Subcutaneous abdominal adipose tissue (tissue), 5 donors: ENCODE data around the gene SIAH3.

ENCODE experiments used
- H3K27ac ChIP-seq: one replicate; pipeline ENCODE4 v1.7.0; 2013; ENCODE audit warnings: low read depth, mild to moderate bottlenecking, inconsistent platforms, low read length, moderate library complexity
- H3K27me3 ChIP-seq, 5 donors: one replicate each; pipeline ENCODE4 v1.7.0; 2013; ENCODE audit warnings: low read length in 5 of 5, inconsistent platforms in 1 of 5; ENCODE audit not compliant: control insufficient read depth in 5 of 5, insufficient read depth in 4 of 5
- H3K36me3 ChIP-seq, 5 donors: one replicate each; pipeline ENCODE4 v1.7.0; 2013; ENCODE audit warnings: low read length in 5 of 5; ENCODE audit not compliant: control insufficient read depth in 5 of 5, insufficient read depth in 5 of 5
- H3K4me1 ChIP-seq, 5 donors: one replicate each; pipeline ENCODE4 v1.7.0; 2013; ENCODE audit warnings: low read length in 5 of 5, mild to moderate bottlenecking in 3 of 5, moderate library complexity in 1 of 5; ENCODE audit not compliant: control insufficient read depth in 5 of 5, insufficient read depth in 5 of 5
- H3K4me3 ChIP-seq, 5 donors: one replicate each; pipeline ENCODE4 v1.7.0; 2013; ENCODE audit warnings: low read length in 5 of 5, low read depth in 1 of 5
- H3K9ac ChIP-seq, 5 donors: one replicate each; pipeline ENCODE4 v1.7.0; 2013; ENCODE audit warnings: low read length in 5 of 5, mild to moderate bottlenecking in 4 of 5, moderate library complexity in 3 of 5
- H3K9me3 ChIP-seq, 5 donors: one replicate each; pipeline ENCODE4 v1.7.0; 2013; ENCODE audit warnings: low read length in 5 of 5; ENCODE audit not compliant: control insufficient read depth in 5 of 5
- donor health status: healthy.
- donor health status: healthy.
- donor health status: healthy.
- donor health status: healthy.
- donor health status: healthy.

Gene SIAH3

GRCh38 chr13:45847554-45848224, 3.9 kb downstream of the SIAH3 start:
- H3K4me3 ChIP-seq, result peak overlapping the region in 2 of 5 donors; percentile 29 to 37
- H3K9me3 ChIP-seq, result no peaks in the 10 kb centered on the region
- H3K36me3 ChIP-seq, result no peaks in the 10 kb centered on the region
- no peak overlapping the region for H3K9ac ChIP-seq
- H3K27ac ChIP-seq, result no peak overlapping the region
- peaks cover 15 to 50% (median 43%) of the 10 kb centered on the region in 5 donors for H3K27me3 ChIP-seq
- peaks cover 2 to 31% (median 20%) of the 10 kb centered on the region in 5 donors for H3K4me1 ChIP-seq

DNA sequence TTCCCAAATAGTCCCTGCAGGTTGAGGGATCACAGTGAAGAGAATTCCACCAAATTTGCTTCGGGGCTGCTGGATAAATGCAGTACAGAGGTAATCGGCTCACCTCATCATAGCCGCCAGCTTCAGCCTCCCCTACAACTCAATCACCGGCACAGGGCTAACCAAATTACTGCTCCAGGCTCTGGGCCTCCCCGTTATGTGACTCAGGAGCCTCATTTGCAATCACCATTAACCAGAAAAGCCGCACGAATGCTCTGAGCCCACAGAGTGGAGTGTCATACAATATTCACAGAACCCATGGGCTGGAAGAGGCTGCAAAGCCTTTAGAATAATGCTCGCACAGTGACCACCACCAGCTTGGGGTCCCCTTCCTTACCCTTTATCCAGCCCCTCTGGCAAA, 4.9 kb downstream of the SIAH3 start:
- Histone ChIP-seq H3K4me3 (no peak overlapping the region), H3K27ac (no peak overlapping the region), H3K27me3 (peaks cover 15 to 43% (median 36%) of the 10 kb centered on the region in 5 donors), H3K36me3 (no peaks in the 10 kb centered on the region), H3K9ac (no peak overlapping the region), H3K9me3 (no peaks in the 10 kb centered on the region), H3K4me1 (peaks cover 2 to 31% (median 20%) of the 10 kb centered on the region in 5 donors)

- Histone ChIP-seq H3K9me3 (no peaks in the 10 kb centered on the region), H3K27ac (no peak overlapping the region), H3K4me1 (peaks cover 0 to 14% (median 5%) of the 10 kb centered on the region in 5 donors)
These were observed 13.3 kb downstream of the SIAH3 start for GRCh38 chr13:45838171-45838745.

DNA sequence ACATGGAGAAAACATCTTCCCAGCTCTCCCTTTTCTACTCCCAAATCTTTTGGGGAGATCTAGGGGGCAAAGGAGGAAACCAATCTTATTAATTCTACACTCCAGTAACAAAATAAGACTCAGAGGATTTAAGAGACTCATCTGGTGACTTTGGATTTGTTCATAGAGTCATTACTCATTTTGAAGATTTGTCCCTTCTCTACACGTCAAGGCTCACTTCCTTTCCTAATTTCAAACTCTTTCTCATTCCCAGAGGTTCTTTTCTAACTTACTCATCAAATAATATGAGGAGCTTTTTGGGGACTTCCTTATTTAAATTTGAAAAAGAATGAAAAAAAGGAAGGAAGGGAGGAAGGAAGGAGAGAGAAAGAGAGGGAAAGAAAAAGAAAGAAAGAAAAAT, 14.4 kb downstream of the SIAH3 start:
- Histone ChIP-seq H3K27me3 (no peaks in the 10 kb centered on the region), H3K9ac (no peak overlapping the region), H3K9me3 (no peaks in the 10 kb centered on the region), H3K4me1 (peaks cover 0 to 14% (median 5%) of the 10 kb centered on the region in 5 donors), H3K36me3 (no peaks in the 10 kb centered on the region), H3K4me3 (no peak overlapping the region), H3K27ac (no peak overlapping the region)

More at GRCh38 chr13:45838171-45838745, 13.3 kb downstream of the SIAH3 start:
- Histone ChIP-seq H3K27me3 (no peaks in the 10 kb centered on the region), H3K4me3 (no peak overlapping the region), H3K9ac (no peak overlapping the region), H3K36me3 (no peaks in the 10 kb centered on the region)

- Histone ChIP-seq H3K36me3 (no peaks in the 10 kb centered on the region), H3K4me1 (peaks cover 0 to 14% (median 5%) of the 10 kb centered on the region in 5 donors), H3K9ac (peak overlapping the region in 1 of 5 donors; percentile 29), H3K9me3 (no peaks in the 10 kb centered on the region), H3K27me3 (no peaks in the 10 kb centered on the region), H3K27ac (no peak overlapping the region), H3K4me3 (no peak overlapping the region)
These were observed 17.1 kb downstream of the SIAH3 start for GRCh38 chr13:45834411-45834994.

DNA sequence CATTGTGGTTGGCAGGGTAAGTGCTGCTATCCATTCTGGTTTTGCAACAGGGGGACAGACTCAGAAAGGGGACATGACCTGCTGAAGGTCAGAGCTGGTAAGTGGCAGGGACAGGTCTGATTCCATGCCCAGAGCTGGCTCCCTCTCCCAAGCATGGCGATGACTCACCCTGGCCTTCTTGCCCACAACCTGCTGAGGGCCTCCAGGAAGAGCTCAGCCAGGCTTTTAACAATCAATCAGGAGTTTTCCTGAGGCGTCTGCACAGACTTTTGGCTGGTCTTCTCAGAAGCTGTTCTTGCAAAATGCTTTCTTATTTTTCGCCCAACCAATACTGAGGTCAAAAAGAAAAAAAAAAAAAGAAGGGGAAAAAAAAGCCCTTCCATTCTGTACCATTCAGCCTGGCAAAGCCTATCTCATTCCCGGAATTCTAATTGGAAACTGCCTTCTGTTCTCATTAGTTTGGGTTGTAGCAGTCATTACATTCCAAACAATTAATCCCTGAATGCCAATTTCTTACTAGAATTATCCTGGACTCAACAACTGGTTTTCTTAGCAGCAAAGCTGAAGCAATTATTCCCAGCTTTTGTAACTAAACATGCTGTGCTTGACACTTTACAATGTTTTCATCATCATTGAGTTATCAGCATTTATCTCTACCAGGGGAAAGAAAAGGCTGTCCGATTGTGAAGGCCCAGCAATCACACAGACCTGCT, 17.7 kb downstream of the SIAH3 start:
- Histone ChIP-seq H3K36me3 (no peaks in the 10 kb centered on the region), H3K27ac (no peak overlapping the region), H3K9me3 (no peaks in the 10 kb centered on the region), H3K4me1 (peaks cover 0 to 14% (median 5%) of the 10 kb centered on the region in 5 donors), H3K4me3 (no peak overlapping the region), H3K9ac (peak overlapping the region in 1 of 5 donors; percentile 29), H3K27me3 (no peaks in the 10 kb centered on the region)

DNA sequence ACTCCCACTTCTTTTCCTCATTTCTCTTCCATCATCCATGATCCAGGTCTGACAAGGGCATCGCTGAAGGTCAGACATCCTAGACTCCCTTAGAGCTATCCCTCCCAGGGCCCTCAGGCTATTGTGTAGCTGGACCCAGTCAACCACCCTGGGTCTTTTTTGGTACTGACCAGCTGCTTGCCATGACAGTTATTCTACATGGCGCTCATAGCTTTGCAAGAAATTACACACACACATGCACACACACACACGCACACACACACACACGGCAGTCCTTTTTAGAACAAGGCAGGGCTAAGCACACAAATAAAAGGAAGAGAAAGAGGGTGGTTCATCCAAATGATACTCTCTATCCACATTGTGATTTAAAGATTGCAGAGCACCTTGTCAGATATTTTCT, 18.3 kb downstream of the SIAH3 start:
- H3K27me3 ChIP-seq, result no peaks in the 10 kb centered on the region

DNA sequence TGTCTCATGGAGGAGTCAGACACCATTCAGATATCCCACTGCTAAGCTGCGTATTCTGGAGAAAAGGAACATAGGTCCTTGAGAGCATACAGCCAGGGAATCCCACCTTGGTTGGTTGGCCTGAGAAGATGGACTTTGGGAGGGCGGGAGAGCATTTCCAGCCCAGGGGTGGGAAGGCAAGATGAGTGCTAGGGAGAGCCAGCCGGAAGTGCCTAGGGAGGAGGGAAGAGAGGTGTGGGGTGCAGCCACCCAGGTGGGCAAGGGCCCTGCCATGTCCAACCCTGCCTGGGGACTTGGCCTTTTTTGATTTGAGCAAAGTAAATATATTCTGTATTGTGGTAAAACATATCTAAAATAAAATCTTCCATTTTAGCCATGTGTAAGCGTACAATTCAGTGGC, 19.7 kb downstream of the SIAH3 start:
- no peak overlapping the region for H3K27ac ChIP-seq

More for the DNA sequence above, 18.3 kb downstream of the SIAH3 start:
- H3K4me3 ChIP-seq, result no peak overlapping the region
- no peak overlapping the region for H3K9ac ChIP-seq
- no peak overlapping the region for H3K27ac ChIP-seq
- peaks cover 0 to 14% (median 5%) of the 10 kb centered on the region in 5 donors for H3K4me1 ChIP-seq
- H3K9me3 ChIP-seq, result no peaks in the 10 kb centered on the region
- no peaks in the 10 kb centered on the region for H3K36me3 ChIP-seq

DNA sequence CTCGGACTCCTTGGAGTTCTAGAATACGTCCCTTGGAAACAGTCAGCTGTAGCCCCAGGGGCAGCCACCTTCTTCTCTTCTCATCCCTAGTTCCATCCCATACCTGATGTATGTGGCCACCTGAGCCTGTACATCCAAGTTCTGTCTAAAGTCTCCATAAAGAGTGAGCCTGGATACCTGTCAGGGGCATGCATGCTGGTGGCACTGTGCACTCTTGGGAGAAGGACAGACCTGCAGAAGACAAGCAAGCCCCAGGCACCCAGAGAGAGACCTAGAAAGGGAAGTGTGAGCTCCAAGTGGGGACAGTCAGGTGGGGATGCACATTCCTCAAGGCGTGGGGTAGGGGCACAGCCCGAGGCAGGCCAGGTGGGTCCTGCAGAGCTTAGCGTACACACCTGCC, 21.4 kb downstream of the SIAH3 start:
- Histone ChIP-seq H3K36me3 (no peaks in the 10 kb centered on the region), H3K4me1 (peaks cover 0 to 20% (median 5%) of the 10 kb centered on the region in 5 donors), H3K27me3 (no peaks in the 10 kb centered on the region), H3K27ac (no peak overlapping the region), H3K9ac (no peak overlapping the region), H3K4me3 (no peak overlapping the region), H3K9me3 (no peaks in the 10 kb centered on the region)

More for the DNA sequence above, 19.7 kb downstream of the SIAH3 start:
- peaks cover 0 to 20% (median 5%) of the 10 kb centered on the region in 5 donors for H3K4me1 ChIP-seq
- no peaks in the 10 kb centered on the region for H3K27me3 ChIP-seq
- H3K9ac ChIP-seq, result no peak overlapping the region
- H3K36me3 ChIP-seq, result no peaks in the 10 kb centered on the region
- no peak overlapping the region for H3K4me3 ChIP-seq
- H3K9me3 ChIP-seq, result no peaks in the 10 kb centered on the region
